ENCODE data around the gene C22orf23. TPM values are rescaled to one million over a fixed set of nuclear protein-coding genes. Genes with fewer than 3 reads are reported as not detected.

C22orf23 gene
- total RNA-seq, 2 experiments from 2014 or later, result not detected

DNA sequence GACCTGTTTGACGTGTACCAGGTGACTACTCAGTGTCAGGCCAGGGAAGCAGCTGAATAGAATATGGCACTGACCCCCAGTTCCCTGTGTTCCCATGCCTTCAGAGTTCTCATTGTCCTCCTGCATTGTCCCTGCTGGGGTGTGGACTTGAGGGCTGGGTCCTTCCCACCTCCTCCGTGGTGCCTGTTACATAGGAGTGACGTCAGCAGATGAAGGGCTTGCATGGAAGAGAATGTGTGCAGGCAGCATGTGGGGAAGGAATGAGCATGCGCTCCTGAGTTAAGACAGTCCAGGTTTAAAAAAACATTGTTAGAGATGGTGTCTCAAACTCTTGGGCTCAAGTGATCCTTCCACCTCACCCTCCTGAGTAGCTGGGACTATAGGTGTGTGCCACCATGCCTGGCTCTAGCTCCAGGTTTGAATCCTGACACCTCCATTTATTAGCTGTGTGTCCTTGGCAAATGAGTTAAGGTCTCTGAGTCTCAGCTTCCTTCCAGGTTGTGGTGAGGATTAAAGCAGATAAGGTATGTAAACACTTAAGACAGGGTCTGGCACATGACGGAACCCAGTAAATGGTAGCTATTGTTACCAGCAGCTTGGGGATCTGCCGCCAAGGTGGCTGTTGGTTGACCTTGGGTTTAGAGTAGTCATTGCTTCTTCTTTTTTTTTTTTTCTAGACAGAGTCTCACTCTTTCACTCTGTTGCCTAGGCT is 38.5 kb upstream of the C22orf23 start:
- Mint-ChIP-seq H3K36me3 (ENCODE audit: low read depth) (no peaks in the 10 kb centered on the region), H3K4me3 (no peak overlapping the region), H3K9me3 (no peaks in the 10 kb centered on the region), H3K4me1 (ENCODE audit: low read depth) (peaks cover 21% of the 10 kb centered on the region), H3K27ac (no peak overlapping the region), H3K27me3 (no peaks in the 10 kb centered on the region)
- ChIA-PET POLR2A (interaction anchor here (1.1 kb wide), 1 partner anchor 9 kb away, joined by 3 read pairs; no protein-coding TSS in a partner anchor), CTCF (interaction anchor here (3.0 kb wide), 1 partner anchor 26 kb away, joined by 14 read pairs; no protein-coding TSS in a partner anchor)
- TF ChIP-seq, protein P1, sequence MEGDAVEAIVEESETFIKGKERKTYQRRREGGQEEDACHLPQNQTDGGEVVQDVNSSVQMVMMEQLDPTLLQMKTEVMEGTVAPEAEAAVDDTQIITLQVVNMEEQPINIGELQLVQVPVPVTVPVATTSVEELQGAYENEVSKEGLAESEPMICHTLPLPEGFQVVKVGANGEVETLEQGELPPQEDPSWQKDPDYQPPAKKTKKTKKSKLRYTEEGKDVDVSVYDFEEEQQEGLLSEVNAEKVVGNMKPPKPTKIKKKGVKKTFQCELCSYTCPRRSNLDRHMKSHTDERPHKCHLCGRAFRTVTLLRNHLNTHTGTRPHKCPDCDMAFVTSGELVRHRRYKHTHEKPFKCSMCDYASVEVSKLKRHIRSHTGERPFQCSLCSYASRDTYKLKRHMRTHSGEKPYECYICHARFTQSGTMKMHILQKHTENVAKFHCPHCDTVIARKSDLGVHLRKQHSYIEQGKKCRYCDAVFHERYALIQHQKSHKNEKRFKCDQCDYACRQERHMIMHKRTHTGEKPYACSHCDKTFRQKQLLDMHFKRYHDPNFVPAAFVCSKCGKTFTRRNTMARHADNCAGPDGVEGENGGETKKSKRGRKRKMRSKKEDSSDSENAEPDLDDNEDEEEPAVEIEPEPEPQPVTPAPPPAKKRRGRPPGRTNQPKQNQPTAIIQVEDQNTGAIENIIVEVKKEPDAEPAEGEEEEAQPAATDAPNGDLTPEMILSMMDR (IDR thresholded peaks at IDR 0.05), result no peak
- intact Hi-C loops (cut with micrococcal nuclease), result no loop called here
- DNase-seq, result no peak
- ATAC-seq, result no peak

DNA sequence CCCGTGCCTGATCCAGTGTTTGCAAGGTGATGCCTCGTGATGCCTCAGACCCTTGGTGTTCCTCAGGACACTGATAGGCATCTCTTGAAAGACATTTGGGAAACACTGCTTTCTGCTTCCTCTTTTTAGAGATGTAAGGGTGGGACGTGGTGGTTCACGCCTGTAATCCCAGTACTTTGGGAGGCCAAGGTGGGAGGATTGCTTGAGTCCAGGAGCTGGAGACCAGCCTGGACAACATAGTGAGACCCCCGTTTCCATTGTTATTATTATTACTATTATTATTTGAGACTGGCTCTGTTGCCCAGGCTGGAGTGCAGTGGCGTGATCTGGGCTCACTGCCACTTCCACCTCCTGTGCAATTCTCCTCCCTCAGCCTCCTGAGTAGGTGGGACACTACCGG is 37.5 kb upstream of the C22orf23 start:
- Mint-ChIP-seq H3K27me3 (no peaks in the 10 kb centered on the region), H3K36me3 (ENCODE audit: low read depth) (no peaks in the 10 kb centered on the region), H3K4me3 (no peak overlapping the region), H3K27ac (no peak overlapping the region), H3K9me3 (no peaks in the 10 kb centered on the region), H3K4me1 (ENCODE audit: low read depth) (peaks cover 14% of the 10 kb centered on the region)
- POLR2A ChIA-PET, result no interaction called here
- intact Hi-C loops (cut with micrococcal nuclease), result no loop called here
- ATAC-seq, result no peak
- no peak for DNase-seq
- CTCF ChIA-PET, result no interaction called here
- TF ChIP-seq, protein P1 (IDR thresholded peaks at IDR 0.05), result no peak

DNA sequence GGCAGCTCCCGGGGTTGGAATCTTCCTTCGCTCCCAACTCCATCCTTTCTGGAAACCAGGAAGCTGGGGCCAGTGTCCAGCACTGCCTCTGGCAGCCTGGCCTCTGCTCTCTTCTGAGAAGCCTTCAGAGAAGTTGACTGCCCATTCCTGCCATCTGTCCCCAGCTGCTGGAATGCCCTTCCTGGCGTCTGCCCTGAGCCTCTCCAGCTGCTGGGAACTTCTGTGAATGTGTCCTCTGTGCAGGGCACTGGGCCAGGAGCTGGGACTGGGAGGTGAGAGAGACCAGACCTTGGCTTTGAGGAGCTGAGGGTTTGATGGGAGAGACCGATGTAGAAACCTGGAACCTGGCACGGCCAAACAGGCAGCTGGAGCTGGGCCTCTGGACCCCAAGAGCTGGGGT is 36.9 kb upstream of the C22orf23 start:
- Mint-ChIP-seq H3K4me1 (ENCODE audit: low read depth) (peaks cover 9% of the 10 kb centered on the region), H3K9me3 (no peaks in the 10 kb centered on the region), H3K36me3 (ENCODE audit: low read depth) (no peaks in the 10 kb centered on the region), H3K27me3 (no peaks in the 10 kb centered on the region), H3K4me3 (no peak overlapping the region), H3K27ac (no peak overlapping the region)
- ChIA-PET CTCF (no interaction called here), POLR2A (no interaction called here)
- TF ChIP-seq, protein P1 (IDR thresholded peaks at IDR 0.05), result no peak
- ATAC-seq (no peak), DNase-seq (no peak)
- intact Hi-C loops (cut with micrococcal nuclease), result no loop called here

- no peaks in the 10 kb centered on the region for H3K27me3 Mint-ChIP-seq
- no peaks in the 10 kb centered on the region for H3K36me3 Mint-ChIP-seq (ENCODE audit: low read depth)
- DNase-seq (no peak), ATAC-seq (no peak)
- ChIA-PET CTCF (interaction anchor here (0.7 to 0.9 kb wide), 2 partner anchors 24 to 63 kb away, joined by 3 to 4 read pairs; no protein-coding TSS in a partner anchor), POLR2A (no interaction called here)
- intact Hi-C loops (cut with micrococcal nuclease), result no loop called here
- H3K4me1 Mint-ChIP-seq (ENCODE audit: low read depth), result peaks cover 3% of the 10 kb centered on the region
- H3K27ac Mint-ChIP-seq, result no peak overlapping the region
- TF ChIP-seq, protein P1 (IDR thresholded peaks at IDR 0.05), result no peak
- no peak overlapping the region for H3K4me3 Mint-ChIP-seq
- H3K9me3 Mint-ChIP-seq, result no peaks in the 10 kb centered on the region
Observed at GRCh38 chr22:37989146-37990045, 36.0 kb upstream of the C22orf23 start.

DNA sequence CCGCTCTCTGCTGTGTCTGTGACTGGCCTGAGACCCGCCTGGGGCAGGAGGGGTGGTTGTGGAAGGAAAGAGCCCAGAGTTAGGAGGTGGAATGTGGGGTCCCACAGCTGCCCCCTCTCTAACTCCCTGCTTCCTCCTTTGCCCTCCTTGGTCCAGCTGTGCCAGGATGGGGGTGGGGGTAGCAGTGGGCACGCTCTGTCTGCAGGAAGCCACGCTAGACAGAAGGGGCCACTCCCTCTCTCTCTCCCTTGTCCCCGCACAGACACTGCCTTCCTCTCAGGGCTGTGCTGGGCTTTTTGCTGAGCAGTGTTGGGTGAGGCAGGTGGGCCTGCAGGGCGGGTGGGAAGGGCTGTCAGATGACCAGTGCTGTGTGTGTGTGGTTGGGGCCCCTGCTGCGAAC is 33.0 kb upstream of the C22orf23 start:
- Mint-ChIP-seq H3K27ac (no peak overlapping the region), H3K36me3 (ENCODE audit: low read depth) (no peaks in the 10 kb centered on the region), H3K4me3 (no peak overlapping the region), H3K4me1 (ENCODE audit: low read depth) (no peaks in the 10 kb centered on the region), H3K9me3 (no peaks in the 10 kb centered on the region), H3K27me3 (no peaks in the 10 kb centered on the region)
- ChIA-PET POLR2A (no interaction called here), CTCF (no interaction called here)
- TF ChIP-seq, protein P1 (IDR thresholded peaks at IDR 0.05), result no peak
- intact Hi-C loops (cut with micrococcal nuclease), result no loop called here
- DNase-seq (no peak), ATAC-seq (no peak)

All from activated CD8-positive, alpha-beta T cell treated with anti-CD3 and anti-CD28 coated beads for 36 hours (primary cell).